ENCODE results near the gene TMC2. TPM values are rescaled to one million over a fixed set of nuclear protein-coding genes. Genes with fewer than 3 reads are reported as not detected.
"Not testable (repeated sequence)": the region's sequence is repeated elsewhere in the genome, so short reads cannot be mapped to it uniquely, and the experiment has no call there.

Gene TMC2
- total RNA-seq, 1 donor from 2014 or later: 0.12 TPM

- DNase-seq (ENCODE audit: low spot score): not testable (repeated sequence)
Measured at GRCh38 chr20:2526218-2526583, 10.2 kb upstream of the TMC2 start.

GRCh38 chr20:2527762-2528161 is 8.6 kb upstream of the TMC2 start:
- DNase-seq (ENCODE audit: low spot score): no peak

- no peak for DNase-seq (ENCODE audit: low spot score)
Measured at GRCh38 chr20:2528671-2529271, 7.6 kb upstream of the TMC2 start.

- DNase-seq (ENCODE audit: low spot score): no peak
Measured at GRCh38 chr20:2533118-2533517, 3.3 kb upstream of the TMC2 start.

- DNase-seq (ENCODE audit: low spot score): no peak
Measured at GRCh38 chr20:2535711-2536559, 438 bp upstream of the TMC2 start.

GRCh38 chr20:2537101-2537500 is 728 bp downstream of the TMC2 start:
- no peak for DNase-seq (ENCODE audit: low spot score)

- DNase-seq (ENCODE audit: low spot score): no peak
Measured at GRCh38 chr20:2538356-2538755, 2.0 kb downstream of the TMC2 start.

- DNase-seq (ENCODE audit: low spot score): no peak
Measured at GRCh38 chr20:2538931-2539720, 2.8 kb downstream of the TMC2 start.

- no peak for DNase-seq (ENCODE audit: low spot score)
Measured at GRCh38 chr20:2541940-2542339, 5.6 kb downstream of the TMC2 start.

GRCh38 chr20:2542361-2542760 is 6.0 kb downstream of the TMC2 start:
- DNase-seq (ENCODE audit: low spot score): no peak

- no peak for DNase-seq (ENCODE audit: low spot score)
Measured at GRCh38 chr20:2544211-2544610, 7.8 kb downstream of the TMC2 start.

- DNase-seq (ENCODE audit: low spot score): no peak
Measured at GRCh38 chr20:2545594-2545993, 9.2 kb downstream of the TMC2 start.

GRCh38 chr20:2557873-2558580 is 21.7 kb downstream of the TMC2 start:
- no peak for DNase-seq (ENCODE audit: low spot score)

GRCh38 chr20:2558581-2559278 is 22.4 kb downstream of the TMC2 start:
- DNase-seq (ENCODE audit: low spot score): no peak

GRCh38 chr20:2559279-2559626 is 22.9 kb downstream of the TMC2 start:
- DNase-seq (ENCODE audit: low spot score): no peak

- DNase-seq (ENCODE audit: low spot score): no peak
Measured at GRCh38 chr20:2559651-2560050, 23.3 kb downstream of the TMC2 start.

- no peak for DNase-seq (ENCODE audit: low spot score)
Measured at GRCh38 chr20:2563116-2563515, 26.7 kb downstream of the TMC2 start.

GRCh38 chr20:2564406-2564805 is 28.0 kb downstream of the TMC2 start:
- no peak for DNase-seq (ENCODE audit: low spot score)

GRCh38 chr20:2575682-2576081 is 39.3 kb downstream of the TMC2 start:
- DNase-seq (ENCODE audit: low spot score): no peak

GRCh38 chr20:2576317-2576727 is 39.9 kb downstream of the TMC2 start:
- no peak for DNase-seq (ENCODE audit: low spot score)

- DNase-seq (ENCODE audit: low spot score): no peak
Measured at GRCh38 chr20:2578475-2579192, 42.3 kb downstream of the TMC2 start.
